Activated CD8-positive, alpha-beta memory T cell treated with anti-CD3 and anti-CD28 coated beads, Interleukin-2, amount 50 U/mL, for 1 hour (primary cell): ENCODE data around the gene DNM1.
A peak's percentile ranks its signal among the peaks of the same experiment; 100 is the strongest.
"Not testable (repeated sequence)": the region's sequence is repeated elsewhere in the genome, so short reads cannot be mapped to it uniquely, and the experiment has no call there.

Experiments used
- DNase-seq: peaks from one replicate; pipeline ENCODE4 v3.0.0-alpha.2; 2020; ENCODE audit errors: extremely low read depth

DNM1 gene

GRCh38 chr9:128224877-128225276 is 21.7 kb downstream of the DNM1 start:
- no peak for DNase-seq

GRCh38 chr9:128225770-128226411 is 22.7 kb downstream of the DNM1 start:
- no peak for DNase-seq

- DNase-seq, result no peak
These were observed 23.2 kb downstream of the DNM1 start for GRCh38 chr9:128226412-128226801.

GRCh38 chr9:128230897-128231296 is 27.7 kb downstream of the DNM1 start:
- not testable (repeated sequence) for DNase-seq

GRCh38 chr9:128231638-128232527 is 28.7 kb downstream of the DNM1 start:
- no peak for DNase-seq

GRCh38 chr9:128232528-128233428 is 29.6 kb downstream of the DNM1 start:
- no peak for DNase-seq

- no peak for DNase-seq
These were observed 30.7 kb downstream of the DNM1 start for GRCh38 chr9:128233817-128234406.

- DNase-seq, result no peak
These were observed 38.9 kb downstream of the DNM1 start for GRCh38 chr9:128242124-128242523.

GRCh38 chr9:128242828-128243214 is 39.6 kb downstream of the DNM1 start:
- DNase-seq, result no peak

- DNase-seq, result no peak
These were observed 40.2 kb downstream of the DNM1 start for GRCh38 chr9:128243215-128244018.

GRCh38 chr9:128244091-128244836 is 41.1 kb downstream of the DNM1 start:
- no peak for DNase-seq

GRCh38 chr9:128244837-128245231 is 41.7 kb downstream of the DNM1 start:
- DNase-seq, result no peak

- no peak for DNase-seq
These were observed 42.4 kb downstream of the DNM1 start for GRCh38 chr9:128245421-128246151.

GRCh38 chr9:128246471-128246870 is 43.3 kb downstream of the DNM1 start:
- DNase-seq, result no peak

GRCh38 chr9:128247226-128247803 is 44.1 kb downstream of the DNM1 start:
- no peak for DNase-seq

GRCh38 chr9:128249558-128249907 is 46.4 kb downstream of the DNM1 start:
- DNase-seq, result no peak

- peak; percentile 84 for DNase-seq
These were observed 47.0 kb downstream of the DNM1 start for GRCh38 chr9:128249908-128250838.
